Cerebellar nuclear complex (tissue), 1 donor: Measurements from ENCODE around the gene PXDN.

ENCODE experiments used
- DNase-seq, 2 experiments: peaks; one replicate each; lab custom pipeline; 2025; lab: John Stamatoyannopoulos, UW

Gene PXDN

GRCh38 chr2:1665761-1666505, 78.4 kb downstream of the PXDN start:
- DNase-seq = no peak

GRCh38 chr2:1664698-1665097, 79.6 kb downstream of the PXDN start:
- DNase-seq = no peak

DNA sequence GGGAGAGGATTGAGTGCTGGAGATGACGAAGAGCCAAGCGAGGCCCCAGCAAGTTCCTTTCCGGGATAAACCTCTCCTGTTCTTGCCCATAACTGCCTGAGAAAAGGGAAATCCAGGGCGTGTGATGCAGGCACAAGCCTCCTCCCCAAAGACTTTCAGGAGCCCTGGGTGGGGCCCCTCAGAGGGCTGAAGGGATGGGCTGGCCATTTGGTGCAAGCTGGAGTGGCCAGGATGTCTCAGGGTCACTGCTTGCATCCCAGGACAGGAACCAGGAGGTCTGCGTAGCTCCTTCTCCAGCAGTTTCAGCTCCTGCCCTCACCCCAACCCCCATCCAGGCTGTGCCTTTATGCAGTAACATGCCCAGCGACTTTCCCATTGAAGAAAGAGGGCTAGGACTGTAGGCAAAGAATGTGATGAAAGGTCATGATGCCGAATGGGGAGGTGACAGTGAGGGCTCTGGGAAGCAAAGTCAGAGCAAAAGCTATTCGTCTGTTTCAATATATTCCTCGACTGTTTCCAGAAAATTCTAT, 80.2 kb downstream of the PXDN start:
- DNase-seq = no peak

DNA sequence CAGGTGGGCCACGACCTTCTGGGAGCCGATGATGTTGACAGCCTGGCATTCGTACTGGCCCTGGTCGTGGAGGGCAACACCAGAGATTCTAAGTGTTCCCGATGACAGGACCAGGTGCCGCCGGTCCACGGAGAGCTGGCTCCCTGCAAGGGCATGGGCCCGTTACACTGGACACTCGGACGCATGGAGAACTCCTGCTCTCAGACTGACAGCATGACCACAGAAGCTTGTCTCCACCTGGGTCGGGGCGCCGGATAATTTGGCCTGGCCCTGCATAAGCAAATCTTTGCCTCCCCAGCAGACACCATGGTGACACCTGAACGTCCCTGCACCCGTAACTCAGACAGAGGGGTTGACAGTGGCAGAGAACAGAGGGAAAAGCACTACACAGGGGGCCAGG, 80.7 kb downstream of the PXDN start:
- DNase-seq = no peak

DNA sequence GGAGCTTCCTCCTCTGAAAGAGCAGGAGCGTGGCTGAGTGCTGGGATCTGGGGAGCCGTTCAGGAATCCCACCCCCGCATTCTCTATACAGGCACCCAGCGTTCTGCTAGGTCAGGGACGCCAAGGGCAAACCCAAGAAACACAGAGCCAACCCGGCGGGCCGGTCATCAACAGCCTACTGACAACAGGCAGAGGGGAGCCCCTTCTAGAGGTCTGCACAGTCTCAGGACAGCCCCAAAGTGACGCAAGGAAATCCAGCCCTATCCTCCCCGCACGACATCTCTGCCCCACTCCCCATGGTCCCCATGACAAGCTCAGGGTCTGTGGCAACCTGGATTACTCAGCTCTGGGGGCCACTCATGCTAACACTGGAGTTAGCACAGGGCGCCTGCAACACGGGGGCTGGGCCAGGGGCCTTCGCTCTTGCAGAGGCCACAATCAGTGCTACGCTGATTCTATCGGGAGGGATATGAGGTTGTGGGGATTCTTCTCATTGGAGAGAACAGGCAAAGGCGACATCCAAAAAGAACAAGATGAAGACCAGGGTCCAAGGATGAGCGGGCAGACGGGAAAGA, 81.6 kb downstream of the PXDN start:
- DNase-seq = no peak

DNA sequence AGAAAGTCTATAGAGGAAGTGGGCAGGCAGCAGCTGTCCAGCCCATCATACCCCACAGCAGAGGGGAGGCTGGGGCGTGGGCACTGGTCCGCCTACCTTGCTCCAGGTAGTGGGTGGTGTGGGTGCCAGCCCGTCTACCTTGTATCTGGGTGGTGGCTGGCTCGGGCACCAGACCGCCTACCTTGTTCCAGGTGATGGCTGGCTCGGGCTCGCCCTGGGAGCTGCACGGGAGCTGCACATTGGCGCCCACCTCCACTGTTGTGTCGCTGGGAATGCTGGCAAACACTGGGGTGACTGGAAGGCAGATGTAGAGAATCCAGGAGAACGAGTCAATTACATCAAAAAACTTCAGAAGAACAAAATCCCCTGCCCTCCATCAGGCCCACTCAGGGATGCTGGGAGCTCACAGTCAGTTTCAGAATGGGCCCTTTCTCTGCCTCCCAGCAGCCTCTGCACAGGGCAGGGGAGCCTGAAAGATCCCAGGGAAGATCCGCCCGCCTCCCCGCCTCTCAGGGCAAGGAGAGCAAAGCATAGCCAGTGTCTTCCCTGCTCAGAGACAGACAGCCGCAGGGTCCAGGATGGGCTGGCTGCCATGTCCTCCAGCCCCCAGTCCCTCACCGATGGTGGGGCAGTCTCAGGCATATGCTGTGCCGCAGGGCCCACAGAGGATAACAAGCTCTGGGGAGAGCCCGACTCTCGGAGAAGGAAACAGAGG, 82.3 kb downstream of the PXDN start:
- DNase-seq = no peak

DNA sequence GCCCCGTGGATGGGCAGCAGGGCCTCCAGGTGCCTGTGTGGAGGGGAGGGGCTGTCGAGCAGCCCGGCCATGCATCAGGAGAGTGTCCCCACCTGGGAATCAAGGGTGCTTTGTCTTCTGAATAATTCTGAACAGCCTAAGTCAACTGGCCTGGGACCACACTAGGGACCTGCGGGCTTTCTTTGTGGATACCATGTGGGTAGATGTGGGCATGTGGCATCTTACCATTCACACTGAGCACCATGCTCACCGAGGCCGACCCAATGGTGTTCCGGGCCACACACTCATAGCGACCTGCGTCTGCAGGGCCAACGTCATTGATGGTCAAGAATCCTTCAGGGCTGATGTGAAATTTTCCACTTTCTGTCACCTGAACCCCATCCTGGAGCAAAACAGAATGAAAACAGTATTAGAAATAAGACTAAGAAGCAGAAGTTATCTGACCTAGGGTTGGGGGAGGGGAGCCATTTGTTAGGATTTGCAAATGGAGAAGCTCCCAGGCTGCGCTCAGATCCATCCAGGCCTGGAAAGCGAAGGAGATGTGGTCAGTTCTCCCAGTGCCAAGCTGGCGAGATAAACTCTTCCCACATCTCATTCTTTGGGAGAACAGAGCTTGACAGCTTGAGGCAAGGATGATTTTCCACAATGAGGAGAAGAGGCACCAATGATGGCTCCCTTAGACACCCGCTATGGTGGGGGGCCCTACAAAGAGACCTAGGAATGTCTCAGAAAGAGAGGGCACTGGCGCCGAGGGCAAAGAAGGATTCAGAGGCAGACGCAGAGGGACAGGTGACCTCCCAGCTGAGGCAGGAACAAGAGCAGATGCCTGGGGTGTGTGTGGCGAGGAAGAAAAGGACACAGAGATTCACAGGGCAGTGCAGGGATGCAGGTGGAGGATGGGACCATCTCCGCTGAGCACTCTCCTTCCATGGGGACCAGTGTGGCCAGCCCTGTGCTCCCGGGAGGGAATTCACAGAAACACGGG, 83.4 kb downstream of the PXDN start:
- DNase-seq = no peak

GRCh38 chr2:1659951-1660565, 84.3 kb downstream of the PXDN start:
- no peak for DNase-seq

DNA sequence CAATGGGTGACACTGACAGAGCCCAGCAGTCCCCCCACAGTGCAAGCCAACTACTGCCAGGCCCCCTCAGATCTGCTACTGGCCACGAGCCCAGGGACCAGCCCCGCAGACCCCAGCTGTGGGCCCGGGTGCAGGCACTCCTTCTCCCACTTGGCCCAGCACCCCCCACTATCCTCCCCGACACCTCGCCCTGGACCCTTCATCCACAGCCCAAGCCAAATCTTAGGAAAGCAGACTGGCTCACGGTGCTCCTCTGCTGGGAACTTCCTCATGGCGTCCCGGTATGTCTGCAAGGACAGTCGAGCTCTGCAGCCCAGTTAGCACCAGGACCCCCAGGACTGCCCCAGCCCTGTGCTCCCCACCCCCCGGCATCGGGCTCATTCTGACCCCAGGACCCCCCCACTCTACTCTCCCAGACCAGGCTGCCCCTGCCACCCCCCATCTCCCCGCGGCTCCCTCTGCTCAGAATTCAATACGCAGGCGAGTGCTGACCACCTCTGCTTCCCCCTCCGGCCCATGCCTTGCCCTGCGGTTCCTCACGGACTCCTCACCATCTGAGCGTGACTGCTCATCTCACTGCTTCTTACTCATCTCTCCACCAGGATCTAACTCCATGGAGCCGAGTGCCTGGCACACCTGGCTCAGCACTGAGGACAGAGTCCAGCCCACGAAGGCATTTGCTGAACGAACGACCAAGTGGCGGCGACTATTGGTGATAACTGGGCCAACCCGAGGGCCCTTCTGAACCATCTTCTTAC, 85.7 kb downstream of the PXDN start:
- no peak for DNase-seq

DNA sequence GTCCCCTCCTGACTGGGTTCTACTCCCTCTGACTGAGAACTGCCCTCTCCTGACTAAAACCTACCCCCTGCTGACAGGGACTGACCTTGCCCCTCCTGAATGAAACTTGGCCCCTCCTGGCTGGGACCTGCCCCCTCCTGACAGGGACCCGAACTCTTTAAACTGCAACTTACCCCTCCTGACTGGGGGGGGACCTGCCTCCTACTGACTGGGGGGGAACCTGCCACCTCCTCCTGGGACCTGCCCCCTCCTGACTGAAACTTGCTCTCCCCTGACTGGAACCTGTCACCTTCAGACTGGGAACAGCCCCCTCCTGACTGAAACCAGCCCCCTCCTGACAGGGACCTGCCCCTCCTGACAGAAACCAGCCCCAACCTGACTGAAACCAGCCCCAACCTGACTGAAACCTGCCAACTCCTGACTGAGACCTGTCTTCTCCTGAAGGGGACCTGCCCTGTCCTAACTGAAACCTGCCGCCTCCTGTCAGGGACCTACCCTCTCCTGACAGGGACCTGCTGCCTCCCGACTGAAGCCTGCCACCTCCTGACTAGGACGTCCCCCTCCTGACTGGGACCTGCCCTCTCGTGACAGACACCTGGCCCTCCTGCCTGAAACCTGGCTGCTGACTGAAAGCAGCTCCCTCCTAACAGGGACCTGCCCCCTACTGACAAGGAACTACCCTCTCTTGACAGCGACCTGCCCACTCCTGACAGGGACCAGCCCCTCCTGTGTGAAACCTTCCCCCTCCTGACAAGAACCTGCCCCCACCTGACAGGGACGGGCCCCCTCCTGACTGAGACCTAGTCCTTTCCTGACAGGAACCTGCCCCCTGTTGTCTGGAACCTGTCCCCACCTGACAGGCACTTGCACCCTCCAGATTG, 87.1 kb downstream of the PXDN start:
- DNase-seq = no peak

DNA sequence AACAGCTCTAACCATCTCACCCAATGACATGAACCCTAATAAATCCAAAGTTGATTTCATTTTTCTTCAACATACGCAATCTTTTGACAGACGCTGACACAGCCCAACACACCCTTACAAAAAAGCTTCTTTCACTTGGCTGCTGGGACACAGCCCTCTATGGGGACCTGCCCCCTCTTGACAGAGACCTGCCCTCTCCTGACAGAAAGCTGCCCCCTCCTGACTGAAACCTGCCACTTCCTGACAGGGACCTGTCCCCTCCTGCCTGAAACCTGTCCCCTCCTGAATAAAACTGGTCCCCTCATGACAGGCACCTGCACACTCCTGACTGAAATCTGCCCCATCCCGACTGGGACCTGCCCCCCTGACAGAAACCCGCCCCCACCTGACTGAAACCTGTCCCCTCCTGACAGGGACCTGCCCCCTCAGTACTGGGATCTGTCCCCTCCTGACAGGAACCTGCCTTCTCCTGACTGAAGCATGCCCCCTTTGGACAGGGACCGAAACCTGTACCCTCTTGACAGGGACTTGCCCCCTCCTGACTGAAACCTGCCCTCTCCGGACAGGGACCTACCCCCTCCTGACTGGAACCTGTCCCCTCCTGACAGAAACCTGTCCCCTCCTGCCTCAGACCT, 87.9 kb downstream of the PXDN start:
- DNase-seq = no peak

DNA sequence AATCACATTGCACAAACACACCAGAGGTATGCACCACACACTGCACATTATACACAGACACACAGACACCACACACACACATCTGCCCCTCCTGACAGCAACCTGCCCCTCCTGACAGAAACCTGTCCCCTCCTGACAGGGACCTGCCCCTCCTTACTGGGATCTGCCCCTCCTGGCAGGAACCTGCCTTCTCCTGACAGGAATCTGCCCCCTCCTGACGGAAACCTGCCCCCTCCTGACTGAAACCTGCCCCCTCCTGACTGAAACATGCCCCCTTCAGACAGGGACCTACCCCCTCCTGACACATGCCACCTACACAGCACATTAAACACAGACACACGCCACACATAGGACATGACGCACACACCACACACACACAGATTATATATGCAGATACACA, 88.9 kb downstream of the PXDN start:
- no peak for DNase-seq

DNA sequence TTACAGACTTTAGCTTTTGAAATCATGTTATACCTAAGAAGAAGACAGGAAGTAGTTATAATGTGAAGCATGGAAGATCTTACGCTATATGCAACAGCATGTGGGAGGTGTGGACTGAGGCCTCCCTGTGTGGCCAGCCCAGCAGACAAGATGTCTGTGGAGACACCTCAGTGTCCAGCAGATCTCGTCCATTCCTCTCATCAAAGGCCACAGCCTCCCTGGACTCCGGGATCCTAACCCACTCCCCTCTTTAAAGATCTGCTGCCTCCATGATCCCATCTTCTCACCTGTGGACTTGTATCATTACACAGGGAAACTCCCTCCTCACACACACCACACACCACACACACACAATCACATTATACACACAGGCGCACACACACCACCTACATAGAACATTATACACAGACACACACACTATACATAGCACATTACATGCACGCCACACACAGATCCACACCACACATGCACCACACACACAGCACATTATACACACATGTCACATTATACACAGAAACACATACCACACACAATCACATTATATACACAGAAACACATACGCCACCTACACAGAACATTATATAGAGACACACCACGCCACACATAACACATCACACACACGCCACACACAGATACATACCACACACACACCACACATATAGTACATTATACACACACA, 89.5 kb downstream of the PXDN start:
- DNase-seq = no peak

DNA sequence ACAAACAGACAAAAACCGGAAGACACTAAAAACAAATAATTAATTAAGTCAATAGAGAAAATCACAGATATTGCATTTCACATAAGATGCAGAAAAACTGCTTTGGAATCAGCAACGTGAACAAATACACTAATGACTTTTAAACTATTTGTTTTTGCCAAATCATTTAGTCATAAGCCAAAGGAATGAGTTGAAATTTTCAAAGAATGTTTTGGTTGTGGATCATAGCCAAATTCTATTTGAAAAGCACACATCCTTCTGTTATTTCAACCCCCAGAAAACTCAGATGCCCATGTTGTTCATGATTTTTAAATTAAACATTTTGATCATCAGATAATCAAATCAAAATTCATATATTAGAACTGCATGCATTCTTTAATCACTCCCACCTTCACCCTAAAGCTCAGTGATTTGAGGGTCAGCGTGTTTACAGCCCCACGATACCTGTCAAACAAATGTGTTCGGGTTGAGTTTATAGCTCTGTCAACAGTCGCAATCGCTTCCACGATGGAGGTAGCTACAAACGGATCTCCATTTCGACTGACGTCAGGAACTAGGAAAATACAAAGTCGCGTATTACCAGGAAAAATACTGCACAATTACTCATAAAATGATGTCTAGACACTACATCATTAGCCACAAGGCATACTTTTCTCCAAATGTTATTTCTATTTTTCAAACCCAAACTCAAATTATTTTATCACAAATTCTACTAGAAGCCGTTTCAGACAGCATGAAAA, 90.2 kb downstream of the PXDN start:
- DNase-seq = no peak

DNA sequence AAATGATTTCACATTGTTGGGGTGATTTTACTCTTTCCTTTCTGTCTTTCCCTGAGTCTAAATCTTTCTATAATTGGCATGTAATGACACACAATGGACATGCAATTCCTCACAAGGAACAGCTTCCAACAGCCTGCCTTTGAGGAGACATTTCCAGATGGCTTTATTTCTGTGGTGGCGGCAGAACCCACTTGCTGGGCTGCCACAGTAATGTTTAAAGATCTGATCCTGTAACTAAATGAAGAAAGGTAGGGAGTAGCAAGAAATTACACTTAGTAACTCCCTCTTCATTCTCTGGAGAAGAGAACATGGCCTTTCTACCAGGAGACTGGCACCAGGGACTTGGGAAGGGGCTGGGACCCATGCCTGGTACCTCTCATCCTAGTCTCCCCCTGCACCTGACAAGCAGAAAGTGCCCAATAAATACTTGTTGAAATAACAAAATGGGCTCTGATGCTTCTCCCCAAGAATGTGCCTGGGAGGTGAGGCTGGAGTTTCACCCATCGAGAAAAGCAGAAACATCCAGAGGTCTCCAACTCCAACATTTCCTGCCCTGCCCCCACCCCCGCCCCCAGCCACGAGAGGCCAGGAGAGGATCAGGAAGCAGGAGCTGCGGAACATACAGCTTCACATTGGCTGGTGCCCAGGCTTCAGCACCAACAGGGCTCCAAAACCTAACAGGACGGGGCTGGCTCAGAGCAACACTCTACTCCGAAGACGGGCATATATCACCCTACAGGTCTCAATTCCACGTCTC, 92.1 kb downstream of the PXDN start:
- no peak for DNase-seq

GRCh38 chr2:1651121-1652033, 92.9 kb downstream of the PXDN start:
- no peak for DNase-seq
